Amygdala (tissue), 56 donors: ENCODE measurements around the gene RNF34.
"Not testable (repeated sequence)": the region's sequence is repeated elsewhere in the genome, so short reads cannot be mapped to it uniquely, and the experiment has no call there.

Experiments used
- DNase-seq, 56 donors: peaks; one replicate each; lab custom pipeline; 2025; lab: John Stamatoyannopoulos, UW

The RNF34 gene

GRCh38 chr12:121384891-121385290, 15.0 kb upstream of the RNF34 start:
- not testable (repeated sequence) for DNase-seq

- no peak for DNase-seq
Measured at GRCh38 chr12:121388421-121388981, 11.4 kb upstream of the RNF34 start.

- no peak for DNase-seq
Measured at GRCh38 chr12:121390856-121391255, 9.1 kb upstream of the RNF34 start.

- DNase-seq = no peak
Measured at GRCh38 chr12:121391619-121392324, 8.1 kb upstream of the RNF34 start.

GRCh38 chr12:121392325-121392716, 7.6 kb upstream of the RNF34 start:
- DNase-seq = no peak

GRCh38 chr12:121397521-121397920, 2.4 kb upstream of the RNF34 start:
- no peak for DNase-seq

GRCh38 chr12:121398355-121398754, 1.6 kb upstream of the RNF34 start:
- no peak for DNase-seq

- DNase-seq = peak in 15 of 56 donors; percentile 3 to 44 (median 26)
Measured at GRCh38 chr12:121400332-121401139, 618 bp downstream of the RNF34 start.

- DNase-seq = no peak
Measured at GRCh38 chr12:121403721-121404120, 3.8 kb downstream of the RNF34 start.

GRCh38 chr12:121404734-121405133, 4.8 kb downstream of the RNF34 start:
- peak in 2 of 56 donors; percentile 4 to 26 for DNase-seq

- no peak for DNase-seq
Measured at GRCh38 chr12:121405211-121405610, 5.3 kb downstream of the RNF34 start.

- DNase-seq = no peak
Measured at GRCh38 chr12:121413917-121414316, 14.0 kb downstream of the RNF34 start.

GRCh38 chr12:121417847-121418246, 17.9 kb downstream of the RNF34 start:
- no peak for DNase-seq

GRCh38 chr12:121420109-121420508, 20.2 kb downstream of the RNF34 start:
- DNase-seq = no peak

GRCh38 chr12:121423253-121423652, 23.3 kb downstream of the RNF34 start:
- DNase-seq = peak in 12 of 56 donors; percentile 2 to 51 (median 34)

GRCh38 chr12:121423682-121424623, 24.0 kb downstream of the RNF34 start:
- no peak for DNase-seq

- no peak for DNase-seq
Measured at GRCh38 chr12:121424624-121424975, 24.7 kb downstream of the RNF34 start.

GRCh38 chr12:121427556-121428050, 27.7 kb downstream of the RNF34 start:
- no peak for DNase-seq

- DNase-seq = no peak
Measured at GRCh38 chr12:121428883-121429282, 29.0 kb downstream of the RNF34 start.

GRCh38 chr12:121430833-121431415, 31.0 kb downstream of the RNF34 start:
- DNase-seq = no peak
